Loucy (cell line): ENCODE measurements around the gene ZNF180.

ENCODE experiments used
- EZH2phosphoT487 ChIP-seq: fragments of 200-600 bp; IDR thresholded peaks from 2 replicates; pipeline ENCODE4 v1.6.1; 2018; ENCODE audit warnings: antibody characterized with exemption, mild to moderate bottlenecking, moderate library complexity, borderline replicate concordance
- TF ChIP-seq, protein P1 (sequence below): fragments of 200-600 bp; sonication (generic); conservative IDR thresholded peaks from 2 replicates; pipeline ENCODE4 v1.5.1; 2014; ENCODE audit warnings: mild to moderate bottlenecking, antibody characterized with exemption, low read length

GRCh38 chr19:44515031-44515430 is 14.7 kb upstream of the ZNF180 start:
- TF ChIP-seq, protein P1, sequence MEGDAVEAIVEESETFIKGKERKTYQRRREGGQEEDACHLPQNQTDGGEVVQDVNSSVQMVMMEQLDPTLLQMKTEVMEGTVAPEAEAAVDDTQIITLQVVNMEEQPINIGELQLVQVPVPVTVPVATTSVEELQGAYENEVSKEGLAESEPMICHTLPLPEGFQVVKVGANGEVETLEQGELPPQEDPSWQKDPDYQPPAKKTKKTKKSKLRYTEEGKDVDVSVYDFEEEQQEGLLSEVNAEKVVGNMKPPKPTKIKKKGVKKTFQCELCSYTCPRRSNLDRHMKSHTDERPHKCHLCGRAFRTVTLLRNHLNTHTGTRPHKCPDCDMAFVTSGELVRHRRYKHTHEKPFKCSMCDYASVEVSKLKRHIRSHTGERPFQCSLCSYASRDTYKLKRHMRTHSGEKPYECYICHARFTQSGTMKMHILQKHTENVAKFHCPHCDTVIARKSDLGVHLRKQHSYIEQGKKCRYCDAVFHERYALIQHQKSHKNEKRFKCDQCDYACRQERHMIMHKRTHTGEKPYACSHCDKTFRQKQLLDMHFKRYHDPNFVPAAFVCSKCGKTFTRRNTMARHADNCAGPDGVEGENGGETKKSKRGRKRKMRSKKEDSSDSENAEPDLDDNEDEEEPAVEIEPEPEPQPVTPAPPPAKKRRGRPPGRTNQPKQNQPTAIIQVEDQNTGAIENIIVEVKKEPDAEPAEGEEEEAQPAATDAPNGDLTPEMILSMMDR: no peak
- no peak for TF ChIP-seq EZH2phosphoT487
